Lung (tissue), 12 donors: ENCODE data around the gene CTNNBIP1. TPM values are rescaled to one million over a fixed set of nuclear protein-coding genes. Genes with fewer than 3 reads are reported as not detected.
A peak's percentile ranks its signal among the peaks of the same experiment; 100 is the strongest.

Source experiments
- ATAC-seq: fragments of 200-7000 bp; cut with Tn5 transposase; one replicate; pipeline ENCODE4 v1.9.1; 2020; ENCODE audit warnings: moderate number of reproducible peaks; ENCODE audit not compliant: insufficient read depth, low FRiP score
- DNase-seq, 3 donors: peaks; one replicate each; pipeline ENCODE4 v3.0.0-alpha.2; 2013 to 2017
- H3K27ac ChIP-seq, 2 donors: one replicate each; pipeline ENCODE4 v1.5.1; 2013; ENCODE audit warnings: mild to moderate bottlenecking in 2 of 2, moderate library complexity in 2 of 2, control low read depth in 1 of 2, inconsistent platforms in 1 of 2, low read depth in 1 of 2, low read length in 1 of 2
- H3K27me3 ChIP-seq, 3 donors: one replicate each; pipeline ENCODE4 v1.5.1; 2013; ENCODE audit warnings: low read length in 2 of 3; ENCODE audit not compliant: control insufficient read depth in 3 of 3, insufficient read depth in 3 of 3
- H3K36me3 ChIP-seq, 4 donors: one replicate each; pipeline ENCODE4 v1.5.1; 2013; ENCODE audit warnings: low read length in 4 of 4, mild to moderate bottlenecking in 1 of 4, moderate library complexity in 1 of 4; ENCODE audit not compliant: control insufficient read depth in 4 of 4, insufficient read depth in 4 of 4
- H3K4me1 ChIP-seq, 5 donors: one replicate each; pipeline ENCODE4 v1.5.1; 2013; ENCODE audit warnings: low read length in 5 of 5, mild to moderate bottlenecking in 2 of 5, moderate library complexity in 1 of 5; ENCODE audit not compliant: control insufficient read depth in 5 of 5, insufficient read depth in 5 of 5
- H3K4me3 ChIP-seq: one replicate; pipeline ENCODE4 v1.5.1; 2013; ENCODE audit warnings: mild to moderate bottlenecking, control low read depth, moderate library complexity
- H3K9ac ChIP-seq, 2 donors: one replicate each; pipeline ENCODE4 v1.5.1; 2013; ENCODE audit warnings: low read length in 2 of 2, control low read depth in 1 of 2; ENCODE audit not compliant: insufficient read depth in 1 of 2
- H3K9me3 ChIP-seq, 4 donors: one replicate each; pipeline ENCODE4 v1.5.1; 2013; ENCODE audit warnings: low read length in 3 of 4, mild to moderate bottlenecking in 1 of 4, moderate library complexity in 1 of 4; ENCODE audit not compliant: control insufficient read depth in 4 of 4, insufficient read depth in 3 of 4
- CTCF ChIP-seq: IDR thresholded peaks from 2 replicates; pipeline ENCODE4 v1.5.1; 2012; ENCODE audit warnings: mild to moderate bottlenecking; ENCODE audit errors: control extremely low read depth, extremely low read depth
- WGBS, 2 donors: extraction: QIAGEN DNeasy Blood & Tissue Kit; methylation state at CpG; one replicate each; pipeline ENCODE4 v1.1.7; 2013; 5-methylcytosine and 5-hydroxymethylcytosine counted together
- polyA plus RNA-seq, 2 donors: library from polyadenylated mRNA; stranded (reverse); fragments of 200-250 nt; gene quantifications; one replicate each; pipeline ENCODE4 v1.2.1, GENCODE V29; 2013
- total RNA-seq, 2 donors: library from RNA; depleted of rRNA in 1 of 2; stranded (reverse); fragments of >200 nt in 1 of 2; gene quantifications; one replicate each; pipeline ENCODE4 v1.2.1, GENCODE V29; 2014 to 2021
- donor health status: control.
- donor health status: control.
- donor health status: Bipolar disorder and iron deficiency.
- donor health status: healthy.
- donor health status: DM: yes; HTN: yes; CAD: no.

The CTNNBIP1 gene
- total and polyA plus RNA-seq, 4 donors = 31.2 to 57.1 (median 32.2) TPM

GRCh38 chr1:9823693-9823942, 86.5 kb downstream of the CTNNBIP1 start:
- Histone ChIP-seq H3K4me3 (peak overlapping the region; percentile 88), H3K36me3 (peaks cover 0 to 3% (median 0%) of the 10 kb centered on the region in 4 donors), H3K4me1 (peaks cover 0 to 34% (median 8%) of the 10 kb centered on the region in 5 donors), H3K9me3 (no peaks in the 10 kb centered on the region), H3K9ac (no peak overlapping the region), H3K27ac (peak overlapping the region; percentile 88 to 95), H3K27me3 (no peaks in the 10 kb centered on the region)
- 0 to 1% methylated on average over 11 to 40 of the region's 40 CpGs for WGBS, 2 donors
- TF ChIP-seq CTCF = no peak
- DNase-seq (no peak), ATAC-seq (peak; percentile 29)

- Histone ChIP-seq H3K4me3 (peak overlapping the region; percentile 88), H3K9ac (peak overlapping the region; percentile 64 to 92), H3K4me1 (peaks cover 0 to 34% (median 8%) of the 10 kb centered on the region in 5 donors), H3K9me3 (no peaks in the 10 kb centered on the region), H3K27ac (peak overlapping the region; percentile 88 to 95), H3K36me3 (peaks cover 0 to 3% (median under 1%) of the 10 kb centered on the region in 4 donors), H3K27me3 (no peaks in the 10 kb centered on the region)
- WGBS, 2 donors = 0 to 1% methylated on average over 44 to 71 of the region's 71 CpGs
- DNase-seq (peak; percentile 19 to 39 (median 33)), ATAC-seq (no peak)
- no peak for TF ChIP-seq CTCF
These were observed 87.0 kb downstream of the CTNNBIP1 start for GRCh38 chr1:9822897-9823692.

GRCh38 chr1:9822490-9822889, 87.6 kb downstream of the CTNNBIP1 start:
- Histone ChIP-seq H3K36me3 (peaks cover 0 to 3% (median under 1%) of the 10 kb centered on the region in 4 donors), H3K9ac (peak overlapping the region; percentile 64 to 92), H3K4me1 (peaks cover 0 to 34% (median 8%) of the 10 kb centered on the region in 5 donors), H3K27me3 (no peaks in the 10 kb centered on the region), H3K9me3 (no peaks in the 10 kb centered on the region), H3K4me3 (peak overlapping the region; percentile 88), H3K27ac (no peak overlapping the region)
- no peak for TF ChIP-seq CTCF
- DNase-seq (no peak), ATAC-seq (no peak)
- WGBS, 2 donors = 3 to 6% methylated on average over 8 of the region's 8 CpGs
